GM19025 (cell line): ENCODE results near the gene ATP6V1C2.

Experiments used
- ATAC-seq: cut with Tn5 transposase; IDR thresholded peaks from one replicate; pipeline ENCODE4 v1.9.1; 2021; ENCODE audit warnings: mild to moderate bottlenecking, low read depth, moderate library complexity; ENCODE audit not compliant: unreplicated experiment

Gene ATP6V1C2

DNA sequence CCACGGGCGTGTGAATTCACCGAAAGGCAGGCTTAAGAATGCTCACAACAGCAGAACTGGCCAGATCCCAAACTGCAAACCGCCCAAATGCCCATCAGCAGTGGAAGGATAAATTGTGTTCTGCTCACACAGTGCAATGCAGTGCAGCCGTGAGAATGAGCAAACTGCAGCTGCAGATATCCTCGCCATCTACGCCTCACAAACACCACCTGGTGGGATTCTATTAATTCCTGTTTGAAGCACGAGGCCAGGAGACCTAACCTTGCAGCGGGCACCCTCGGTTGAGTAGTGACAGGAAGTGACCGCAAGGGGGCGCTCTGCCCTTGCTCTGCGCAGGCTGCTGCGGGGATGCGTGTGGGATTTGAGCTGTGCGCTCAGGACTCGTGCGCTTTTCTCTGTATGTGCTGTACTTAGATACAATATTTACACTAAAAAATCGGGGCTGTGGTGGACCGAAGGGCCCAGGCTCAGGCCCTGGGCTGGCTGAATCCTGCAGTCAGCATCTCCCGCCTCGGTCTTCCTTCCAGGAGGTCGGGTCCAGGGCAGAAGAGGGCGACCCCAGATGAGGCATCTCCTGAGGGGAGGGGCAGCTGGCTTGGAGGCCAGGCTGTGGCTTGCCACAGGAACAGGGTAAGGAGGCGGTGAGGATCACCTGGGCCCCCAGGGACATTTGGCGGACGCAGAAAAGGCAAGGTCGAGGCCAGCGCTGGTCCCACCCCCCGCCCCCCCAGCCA lies 110.9 kb downstream of the ATP6V1C2 start:
- no peak for ATAC-seq

- no peak for ATAC-seq
Measured at GRCh38 chr2:10833021-10833420, 111.6 kb downstream of the ATP6V1C2 start.

DNA sequence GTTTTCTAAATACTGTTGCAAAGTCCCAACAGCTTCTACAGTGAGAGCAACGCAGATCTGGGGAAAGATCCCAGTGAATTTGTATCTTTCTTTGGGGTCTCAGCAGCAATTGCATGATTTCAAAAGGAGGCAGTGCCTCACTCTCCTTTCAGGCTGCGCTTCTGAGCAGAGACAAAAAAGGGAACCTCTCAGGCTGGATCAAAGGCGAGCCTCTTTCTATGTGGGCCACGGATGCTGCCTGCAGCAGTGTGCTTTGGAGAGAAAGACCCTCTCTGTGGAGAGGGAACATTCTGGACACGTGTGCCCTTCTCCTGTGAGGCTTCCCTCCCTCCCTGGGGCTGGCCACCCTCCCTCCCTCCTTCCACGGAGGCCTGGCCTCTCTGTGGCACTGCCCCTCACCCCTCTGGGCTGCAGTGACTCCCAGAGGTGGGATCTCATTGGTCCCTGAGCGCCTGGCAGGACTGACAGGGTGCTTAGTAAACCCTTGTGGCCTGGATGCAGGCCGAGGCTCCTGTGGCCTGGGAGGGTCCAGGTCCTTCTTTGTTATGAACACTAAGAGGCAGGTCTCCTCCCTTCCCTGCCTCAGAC lies 112.7 kb downstream of the ATP6V1C2 start:
- ATAC-seq: no peak
